Natural killer cell (primary cell): ENCODE measurements around the gene ZNF862. TPM values are rescaled to one million over a fixed set of nuclear protein-coding genes. Genes with fewer than 3 reads are reported as not detected.

Experiments
- ATAC-seq, 3 donors: fragments of 150-1000 bp in 2 of 3; fragments of 200-7000 bp in 1 of 3; cut with Tn5 transposase; 1 replicate in 1 of 3; 2 replicates in 2 of 3; pipeline ENCODE4 v1.10.0; 2021; ENCODE audit warnings: mild to moderate bottlenecking in 2 of 3, moderate library complexity in 2 of 3
- DNase-seq, 2 donors: peaks; one replicate each; pipeline versions ENCODE4 v3.0.0 to v3.0.0-alpha.2; 2013 to 2021; ENCODE audit warnings: mixed read lengths in 1 of 2
- H3K27ac ChIP-seq: one replicate; pipeline ENCODE4 v1.5.1; 2013; ENCODE audit warnings: mild to moderate bottlenecking, low read length
- H3K27me3 ChIP-seq: one replicate; pipeline ENCODE4 v1.6.1; 2013; ENCODE audit warnings: low read length; ENCODE audit not compliant: control insufficient read depth, insufficient read depth
- H3K36me3 ChIP-seq: one replicate; pipeline ENCODE4 v1.6.1; 2013; ENCODE audit warnings: low read length; ENCODE audit not compliant: control insufficient read depth, insufficient read depth
- H3K4me1 ChIP-seq: one replicate; pipeline ENCODE4 v1.6.1; 2013; ENCODE audit warnings: low read length; ENCODE audit not compliant: control insufficient read depth, insufficient read depth
- H3K4me3 ChIP-seq: one replicate; pipeline ENCODE4 v1.5.1; 2013; ENCODE audit warnings: low read length
- H3K9me3 ChIP-seq: one replicate; pipeline ENCODE4 v1.6.1; 2013; ENCODE audit warnings: low read length; ENCODE audit not compliant: control insufficient read depth, insufficient read depth
- H3K27ac Mint-ChIP-seq, 2 donors: one replicate each; pipeline ENCODE4 v1.8.0; 2022; ENCODE audit warnings: mild to moderate bottlenecking in 2 of 2, mixed read lengths in 2 of 2, moderate library complexity in 1 of 2
- H3K27me3 Mint-ChIP-seq, 2 donors: one replicate each; pipeline ENCODE4 v1.8.0; 2022; ENCODE audit warnings: low read depth in 2 of 2, mixed read lengths in 2 of 2
- H3K36me3 Mint-ChIP-seq: one replicate; pipeline ENCODE4 v1.8.0; 2022; ENCODE audit warnings: mixed read lengths
- H3K4me1 Mint-ChIP-seq, 2 donors: one replicate each; pipeline ENCODE4 v1.8.0; 2022; ENCODE audit warnings: mixed read lengths in 2 of 2
- H3K4me3 Mint-ChIP-seq: one replicate; pipeline ENCODE4 v1.8.0; 2022; ENCODE audit warnings: mild to moderate bottlenecking, moderate library complexity, mixed read lengths
- H3K9me3 Mint-ChIP-seq, 2 donors: one replicate each; pipeline ENCODE4 v1.8.0; 2022; ENCODE audit warnings: mixed read lengths in 2 of 2
- CTCF ChIP-seq: fragments of 200-600 bp; IDR thresholded peaks from one replicate; pipeline ENCODE4 v1.8.0; 2022; ENCODE audit warnings: antibody characterized with exemption
- WGBS: methylation state at CpG from one replicate; pipeline ENCODE4 v1.1.7; 2013; ENCODE audit warnings: missing lambda C conversion rate; ENCODE audit not compliant: insufficient coverage; 5-methylcytosine and 5-hydroxymethylcytosine counted together
- intact Hi-C: fragments of 100-400 bp; cut with micrococcal nuclease; formaldehyde crosslinking; loops from one replicate; pipeline ENCODE4 v1.14.2; 2022
- total RNA-seq, 4 donors: library from RNA; stranded (reverse); fragments of 120-200 nt in 1 of 4; gene quantifications; one replicate each; pipeline versions ENCODE4 v1.2.3 to v1.2.4, GENCODE V29; 2013 to 2022

Gene ZNF862
- total RNA-seq, 3 donors from 2014 or later (not counting 1 experiment from before 2014, with no cell fraction given) = 21.4 to 28.9 (median 21.7) TPM

GRCh38 chr7:149873074-149873969 is 35.1 kb downstream of the ZNF862 start, which contains the start of gene ATP6V0E2:
ATP6V0E2 (plus strand) TSS chr7:149873969; CDS start chr7:149874066, 97 bp downstream.
- H3K36me3 Mint-ChIP-seq = no peaks in the 10 kb centered on the region
- peaks cover 55% of the 10 kb centered on the region for H3K4me1 ChIP-seq
- H3K27ac ChIP-seq = peak within 1 kb of the TSS; percentile 23
- H3K27me3 ChIP-seq = no peaks in the 10 kb centered on the region
- DNase-seq = peak; percentile 86 to 95
- no peaks in the 10 kb centered on the region for H3K27me3 Mint-ChIP-seq
- peak; percentile 87 to 89 (median 88) for ATAC-seq
- peak within 1 kb of the TSS; percentile 92 for H3K4me3 Mint-ChIP-seq
- peak within 1 kb of the TSS; percentile 48 for H3K4me3 ChIP-seq
- TF ChIP-seq CTCF = no peak
- no peaks in the 10 kb centered on the region for H3K36me3 ChIP-seq
- H3K9me3 Mint-ChIP-seq = no peaks in the 10 kb centered on the region
- intact Hi-C loops = loop anchor here (5.0 kb wide), 1 partner anchor 36 kb away; the partner anchor contains the start of gene ZNF862
- peak within 1 kb of the TSS; percentile 19 to 82 for H3K27ac Mint-ChIP-seq
- peaks cover 50 to 59% of the 10 kb centered on the region in 2 donors for H3K4me1 Mint-ChIP-seq
- under 1% methylated on average over 93 of the region's 93 CpGs for WGBS
- no peaks in the 10 kb centered on the region for H3K9me3 ChIP-seq

- Mint-ChIP-seq H3K4me3 (peak overlapping the region; percentile 92), H3K27me3 (no peaks in the 10 kb centered on the region), H3K27ac (peak overlapping the region in 1 of 2 donors; percentile 82), H3K9me3 (no peaks in the 10 kb centered on the region), H3K4me1 (peaks cover 50 to 59% of the 10 kb centered on the region in 2 donors), H3K36me3 (no peaks in the 10 kb centered on the region)
- no peak for DNase-seq
- Histone ChIP-seq H3K27ac (no peak overlapping the region), H3K4me3 (peak overlapping the region; percentile 48), H3K36me3 (no peaks in the 10 kb centered on the region), H3K9me3 (no peaks in the 10 kb centered on the region), H3K4me1 (peaks cover 47% of the 10 kb centered on the region), H3K27me3 (no peaks in the 10 kb centered on the region)
- WGBS = 9% methylated on average over 46 of the region's 46 CpGs
- intact Hi-C loops = loop anchor here (5.0 kb wide), 1 partner anchor 37 kb away; the partner anchor contains the start of gene ZNF862
- no peak for TF ChIP-seq CTCF
- ATAC-seq = no peak
Observed at GRCh38 chr7:149873970-149874643, 35.9 kb downstream of the ZNF862 start.

- peak overlapping the region; percentile 19 to 82 for H3K27ac Mint-ChIP-seq
- peak overlapping the region; percentile 92 for H3K4me3 Mint-ChIP-seq
- H3K27me3 Mint-ChIP-seq = no peaks in the 10 kb centered on the region
- H3K4me3 ChIP-seq = no peak overlapping the region
- peaks cover 46 to 56% of the 10 kb centered on the region in 2 donors for H3K4me1 Mint-ChIP-seq
- H3K27ac ChIP-seq = no peak overlapping the region
- no peak for TF ChIP-seq CTCF
- H3K36me3 Mint-ChIP-seq = no peaks in the 10 kb centered on the region
- H3K9me3 Mint-ChIP-seq = no peaks in the 10 kb centered on the region
- ATAC-seq = no peak
- WGBS = 89% methylated on average over 8 of the region's 8 CpGs
- intact Hi-C loops = loop anchor here (5.0 kb wide), 1 partner anchor 37 kb away; the partner anchor contains the start of gene ZNF862
- DNase-seq = no peak
- H3K27me3 ChIP-seq = no peaks in the 10 kb centered on the region
- H3K9me3 ChIP-seq = no peaks in the 10 kb centered on the region
- H3K36me3 ChIP-seq = peaks cover 2% of the 10 kb centered on the region
- H3K4me1 ChIP-seq = peaks cover 42% of the 10 kb centered on the region
Observed at GRCh38 chr7:149874644-149875028, 36.5 kb downstream of the ZNF862 start.
